Lung (tissue), 12 donors: Measurements from ENCODE around the gene MRPS25. TPM values are rescaled to one million over a fixed set of nuclear protein-coding genes. Genes with fewer than 3 reads are reported as not detected.
A peak's percentile ranks its signal among the peaks of the same experiment; 100 is the strongest.

Experiments used
- ATAC-seq: fragments of 200-7000 bp; cut with Tn5 transposase; one replicate; pipeline ENCODE4 v1.9.1; 2020; ENCODE audit warnings: moderate number of reproducible peaks; ENCODE audit not compliant: insufficient read depth, low FRiP score
- DNase-seq, 3 donors: peaks; one replicate each; pipeline ENCODE4 v3.0.0-alpha.2; 2013 to 2017
- H3K27ac ChIP-seq, 2 donors: one replicate each; pipeline ENCODE4 v1.5.1; 2013; ENCODE audit warnings: mild to moderate bottlenecking in 2 of 2, moderate library complexity in 2 of 2, control low read depth in 1 of 2, inconsistent platforms in 1 of 2, low read depth in 1 of 2, low read length in 1 of 2
- H3K27me3 ChIP-seq, 3 donors: one replicate each; pipeline ENCODE4 v1.5.1; 2013; ENCODE audit warnings: low read length in 2 of 3; ENCODE audit not compliant: control insufficient read depth in 3 of 3, insufficient read depth in 3 of 3
- H3K36me3 ChIP-seq, 4 donors: one replicate each; pipeline ENCODE4 v1.5.1; 2013; ENCODE audit warnings: low read length in 4 of 4, mild to moderate bottlenecking in 1 of 4, moderate library complexity in 1 of 4; ENCODE audit not compliant: control insufficient read depth in 4 of 4, insufficient read depth in 4 of 4
- H3K4me1 ChIP-seq, 5 donors: one replicate each; pipeline ENCODE4 v1.5.1; 2013; ENCODE audit warnings: low read length in 5 of 5, mild to moderate bottlenecking in 2 of 5, moderate library complexity in 1 of 5; ENCODE audit not compliant: control insufficient read depth in 5 of 5, insufficient read depth in 5 of 5
- H3K4me3 ChIP-seq: one replicate; pipeline ENCODE4 v1.5.1; 2013; ENCODE audit warnings: mild to moderate bottlenecking, control low read depth, moderate library complexity
- H3K9ac ChIP-seq, 2 donors: one replicate each; pipeline ENCODE4 v1.5.1; 2013; ENCODE audit warnings: low read length in 2 of 2, control low read depth in 1 of 2; ENCODE audit not compliant: insufficient read depth in 1 of 2
- H3K9me3 ChIP-seq, 4 donors: one replicate each; pipeline ENCODE4 v1.5.1; 2013; ENCODE audit warnings: low read length in 3 of 4, mild to moderate bottlenecking in 1 of 4, moderate library complexity in 1 of 4; ENCODE audit not compliant: control insufficient read depth in 4 of 4, insufficient read depth in 3 of 4
- CTCF ChIP-seq: IDR thresholded peaks from 2 replicates; pipeline ENCODE4 v1.5.1; 2012; ENCODE audit warnings: mild to moderate bottlenecking; ENCODE audit errors: control extremely low read depth, extremely low read depth
- WGBS, 2 donors: extraction: QIAGEN DNeasy Blood & Tissue Kit; methylation state at CpG; one replicate each; pipeline ENCODE4 v1.1.7; 2013; 5-methylcytosine and 5-hydroxymethylcytosine counted together
- polyA plus RNA-seq, 2 donors: library from polyadenylated mRNA; stranded (reverse); fragments of 200-250 nt; gene quantifications; one replicate each; pipeline ENCODE4 v1.2.1, GENCODE V29; 2013
- total RNA-seq, 2 donors: library from RNA; depleted of rRNA in 1 of 2; stranded (reverse); fragments of >200 nt in 1 of 2; gene quantifications; one replicate each; pipeline ENCODE4 v1.2.1, GENCODE V29; 2014 to 2021
- donor health status: control.
- donor health status: control.
- donor health status: Bipolar disorder and iron deficiency.
- donor health status: healthy.
- donor health status: DM: yes; HTN: yes; CAD: no.

Gene MRPS25
- total and polyA plus RNA-seq, 4 donors: 19.9 to 71.5 (median 57.5) TPM

GRCh38 chr3:15096046-15096445 is 30.9 kb upstream of the MRPS25 start:
- H3K4me3 ChIP-seq: no peak overlapping the region
- ATAC-seq: no peak
- peak in 2 of 3 donors; percentile 16 to 19 for DNase-seq
- H3K9ac ChIP-seq: no peak overlapping the region
- no peaks in the 10 kb centered on the region for H3K27me3 ChIP-seq
- peaks cover 9 to 31% (median 21%) of the 10 kb centered on the region in 4 donors for H3K36me3 ChIP-seq
- WGBS, 2 donors: 40 to 60% methylated on average over 3 of the region's 3 CpGs
- H3K4me1 ChIP-seq: peaks cover 0 to 13% (median 7%) of the 10 kb centered on the region in 5 donors
- H3K9me3 ChIP-seq: no peaks in the 10 kb centered on the region
- H3K27ac ChIP-seq: peak overlapping the region in 1 of 2 donors; percentile 9
- TF ChIP-seq CTCF: no peak

GRCh38 chr3:15094187-15094875 is 29.2 kb upstream of the MRPS25 start:
- DNase-seq (no peak), ATAC-seq (no peak)
- Histone ChIP-seq H3K27ac (no peak overlapping the region), H3K9me3 (no peaks in the 10 kb centered on the region), H3K4me3 (no peak overlapping the region), H3K27me3 (no peaks in the 10 kb centered on the region), H3K4me1 (peaks cover 0 to 8% (median 7%) of the 10 kb centered on the region in 5 donors), H3K9ac (no peak overlapping the region), H3K36me3 (peaks cover 12 to 37% (median 26%) of the 10 kb centered on the region in 4 donors)
- WGBS, 2 donors: 42 to 80% methylated on average over 5 of the region's 5 CpGs
- no peak for TF ChIP-seq CTCF

- Histone ChIP-seq H3K36me3 (peaks cover 15 to 46% (median 24%) of the 10 kb centered on the region in 4 donors), H3K4me3 (no peak overlapping the region), H3K27me3 (no peaks in the 10 kb centered on the region), H3K27ac (no peak overlapping the region), H3K9ac (no peak overlapping the region), H3K9me3 (no peaks in the 10 kb centered on the region), H3K4me1 (peaks cover 0 to 3% (median 2%) of the 10 kb centered on the region in 5 donors)
- DNase-seq: peak in 1 of 3 donors; percentile 9
- no peak for TF ChIP-seq CTCF
- ATAC-seq: no peak
- WGBS, 2 donors: 86 to 97% methylated on average over 1 of the region's 1 CpG
Observed at GRCh38 chr3:15092686-15093085, 27.6 kb upstream of the MRPS25 start.
